GM12878 (cell line): ENCODE measurements around the gene CRTC1. TPM values are rescaled to one million over a fixed set of nuclear protein-coding genes. Genes with fewer than 3 reads are reported as not detected.

Source experiments
- ATAC-seq: fragments of 200-7000 bp; cut with Tn5 transposase; 3 replicates; pipeline ENCODE4 v1.9.1; 2020; ENCODE audit warnings: mild to moderate bottlenecking, moderate library complexity
- BruUV-seq: library from RNA; stranded (reverse); fragments of 400-500 nt; replicated peaks from 2 replicates; lab custom pipeline; 2021; lab: Mats Ljungman, UMichigan
- CTCF ChIA-PET: fragments of 300-600 bp; sonication (Branson Sonifier 250); formaldehyde crosslinking; extraction: SDS; loops from one replicate; lab custom pipeline; 2021; ENCODE audit warnings: inconsistent platforms; lab: Yijun Ruan, JAX
- POLR2A ChIA-PET: fragments of 350-600 bp; formaldehyde crosslinking; extraction: SDS; loops from one replicate; lab custom pipeline; 2021; ENCODE audit warnings: inconsistent platforms; lab: Charles Lee
- RAD21 ChIA-PET: fragments of 300-600 bp; sonication (Branson Sonifier 250); formaldehyde crosslinking; loops from one replicate; lab custom pipeline; 2023; ENCODE audit warnings: antibody characterized with exemption; ENCODE audit not compliant: unreplicated experiment; lab: Charles Lee
- SMC1A ChIA-PET: fragments of 300-600 bp; sonication (Branson Sonifier 250); formaldehyde crosslinking; loops from one replicate; lab custom pipeline; 2023; ENCODE audit not compliant: unreplicated experiment, uncharacterized antibody; lab: Charles Lee
- DNase-seq: peaks from one replicate; pipeline ENCODE4 v3.0.0-alpha.2; 2011; ENCODE audit warnings: low read depth, low spot score
- FAIRE-seq: peaks from 3 replicates; lab custom pipeline; 2011; peaks lifted over from hg19 to GRCh38; lab: Jason Lieb, UNC
- H2AFZ ChIP-seq: 2 replicates; pipeline ENCODE4 v1.6.0; 2011; ENCODE audit warnings: low read depth, low read length, control low read depth; ENCODE audit not compliant: control insufficient read depth
- H3K27ac ChIP-seq: 2 replicates; pipeline ENCODE4 v1.5.1; 2011; ENCODE audit warnings: control low read depth; ENCODE audit not compliant: control insufficient read depth, insufficient read depth
- H3K27me3 ChIP-seq, 2 experiments: replicated peaks in 1 of 2; 2 replicates each; pipeline versions ENCODE4 v1.6.0 to v1.6.1; 2011; ENCODE audit warnings: low read length in 1 of 2; ENCODE audit not compliant: control insufficient read depth in 2 of 2, insufficient read depth in 2 of 2
- H3K36me3 ChIP-seq, 2 experiments: 2 replicates each; pipeline ENCODE4 v1.5.1; 2011; ENCODE audit warnings: low read length in 1 of 2; ENCODE audit not compliant: control insufficient read depth in 2 of 2, insufficient read depth in 2 of 2
- H3K4me1 ChIP-seq: 2 replicates; pipeline ENCODE4 v1.6.1; 2011; ENCODE audit warnings: mild to moderate bottlenecking, low read length, moderate library complexity, mixed read lengths; ENCODE audit not compliant: control insufficient read depth, insufficient read depth
- H3K4me2 ChIP-seq: 2 replicates; pipeline ENCODE4 v1.6.0; 2011; ENCODE audit warnings: control low read depth; ENCODE audit not compliant: control insufficient read depth, insufficient read depth
- H3K4me3 ChIP-seq: fragments of 200-600 bp; sonication (generic); 2 replicates; pipeline ENCODE4 v1.5.1; 2016
- H3K79me2 ChIP-seq: 2 replicates; pipeline ENCODE4 v1.6.0; 2011; ENCODE audit warnings: low read length; ENCODE audit not compliant: control insufficient read depth, insufficient read depth
- H3K9ac ChIP-seq: 2 replicates; pipeline ENCODE4 v1.8.0; 2011; ENCODE audit warnings: low read length, control low read depth, mixed read lengths; ENCODE audit not compliant: control insufficient read depth, insufficient read depth
- H3K9me3 ChIP-seq: replicated peaks from 3 replicates; pipeline ENCODE4 v1.5.1; 2011; ENCODE audit warnings: mild to moderate bottlenecking, low read length; ENCODE audit not compliant: control insufficient read depth, insufficient read depth
- H4K20me1 ChIP-seq: 2 replicates; pipeline ENCODE4 v1.6.0; 2011; ENCODE audit not compliant: control insufficient read depth, insufficient read depth
- CBFB ChIP-seq: IDR thresholded peaks from 2 replicates; pipeline ENCODE4 v1.6.1; 2016; ENCODE audit warnings: antibody characterized with exemption, low read depth
- CBX5 ChIP-seq: sonication (generic); IDR thresholded peaks from 2 replicates; pipeline ENCODE4 v1.6.1; 2016; ENCODE audit warnings: low read depth, moderate library complexity, mild to moderate bottlenecking, inconsistent platforms
- WGBS: methylation state at CpG from one replicate; pipeline ENCODE4 v1.1.6; 2016; ENCODE audit warnings: low lambda C conversion rate; ENCODE audit not compliant: insufficient replicate concordance, insufficient coverage; ENCODE audit errors: missing lambda C conversion rate; 5-methylcytosine and 5-hydroxymethylcytosine counted together
- in situ Hi-C: fragments of 300-500 bp; cut with MboI; formaldehyde crosslinking; loops from 9 replicates; pipeline ENCODE4 v1.14.3; 2018; ENCODE audit warnings: mixed read lengths
- intact Hi-C: fragments of 100-400 bp; cut with micrococcal nuclease; formaldehyde crosslinking; loops from one replicate; pipeline ENCODE4 v1.14.2; 2022; ENCODE audit not compliant: unreplicated experiment
- polyA plus RNA-seq, 11 experiments: library from polyadenylated mRNA; depleted of rRNA in 4 of 11; unstranded in 6 of 11; stranded (reverse) in 5 of 11; fragments of >200 nt; fragmentation: Nextera tagmentation in 4 of 11; fragmentation: Illumina TruSeq in 1 of 11; extraction: Ambion mirVana in 4 of 11; extraction: Trizol in 1 of 11; gene quantifications; 1 replicate in 1 of 11; 2 replicates in 10 of 11; pipeline versions ENCODE4 v1.2.1 to v1.2.3, GENCODE V29; 2011 to 2016; ENCODE audit warnings: inconsistent platforms in 2 of 11, missing spikeins in 2 of 11, low read depth in 1 of 11
- total RNA-seq, 4 experiments: library from RNA; depleted of rRNA in 3 of 4; stranded (reverse); fragments of >200 nt in 3 of 4; fragmentation: Illumina TruSeq in 1 of 4; extraction: Trizol in 1 of 4; gene quantifications; 2 replicates each; pipeline versions ENCODE4 v1.2.1 to v1.2.3, GENCODE V29; 2013 to 2021
- TF ChIP-seq, protein P1 (sequence below): fragments of 450-650 bp; conservative IDR thresholded peaks from 2 replicates; pipeline ENCODE4 v1.6.1; 2017; ENCODE audit warnings: mild to moderate bottlenecking, moderate library complexity
- TF ChIP-seq, protein P2 (sequence below), 3 experiments: IDR thresholded peaks in 2 of 3; conservative IDR thresholded peaks in 1 of 3; 2 replicates each; pipeline ENCODE4 v1.5.1; 2011; ENCODE audit warnings: low read depth in 3 of 3, low read length in 3 of 3, mild to moderate bottlenecking in 3 of 3, control low read depth in 2 of 3, moderate library complexity in 2 of 3, inconsistent platforms in 1 of 3, mixed read lengths in 1 of 3; ENCODE audit not compliant: control insufficient read depth in 2 of 3, insufficient read depth in 1 of 3; ENCODE audit errors: extremely low read depth in 1 of 3

Gene CRTC1
- total and polyA plus RNA-seq, 10 of the 15 experiments (the other 5 are each of a cell fraction or from before 2014, with no cell fraction given) = 0.02 to 4.6 (median 1.1) TPM; not detected in 1

DNA sequence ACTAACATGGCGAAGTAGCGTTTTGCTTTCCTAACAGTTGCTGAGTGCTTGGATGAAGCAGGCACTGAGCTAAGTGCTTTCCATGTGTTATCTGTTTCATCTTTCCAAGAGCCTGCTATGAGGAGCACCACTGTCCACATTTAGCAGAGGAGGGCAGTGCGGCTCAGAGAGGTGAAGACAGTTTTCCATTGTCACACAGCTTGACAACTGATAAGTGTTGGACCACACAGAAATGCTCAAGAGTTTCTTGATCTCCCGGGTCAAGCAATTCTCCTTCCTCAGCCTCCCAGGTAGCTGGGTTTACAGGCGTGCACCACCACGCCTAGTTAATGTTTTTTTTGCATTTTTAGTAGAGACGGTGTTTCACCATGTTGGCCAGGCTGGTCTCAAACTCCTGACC, 6.8 kb upstream of the CRTC1 start:
- Histone ChIP-seq H3K4me1 (no peaks in the 10 kb centered on the region; the same call in 1 of the 2 replicates), H3K36me3 (no peaks in the 10 kb centered on the region), H3K27me3 (no peaks in the 10 kb centered on the region), H2AFZ (no peak overlapping the region), H3K9ac (no peak overlapping the region)
- DNase-seq (no peak), FAIRE-seq (no peak), ATAC-seq (no peak)
- intact Hi-C loops = loop anchor here (2.0 kb wide), 1 partner anchor 82 kb away; no protein-coding TSS in a partner anchor
- BruUV-seq = no TSS peak
- POLR2A ChIA-PET = no interaction called here
- TF ChIP-seq CBFB (no peak), CBX5 (no peak)
- TF ChIP-seq, protein P1, sequence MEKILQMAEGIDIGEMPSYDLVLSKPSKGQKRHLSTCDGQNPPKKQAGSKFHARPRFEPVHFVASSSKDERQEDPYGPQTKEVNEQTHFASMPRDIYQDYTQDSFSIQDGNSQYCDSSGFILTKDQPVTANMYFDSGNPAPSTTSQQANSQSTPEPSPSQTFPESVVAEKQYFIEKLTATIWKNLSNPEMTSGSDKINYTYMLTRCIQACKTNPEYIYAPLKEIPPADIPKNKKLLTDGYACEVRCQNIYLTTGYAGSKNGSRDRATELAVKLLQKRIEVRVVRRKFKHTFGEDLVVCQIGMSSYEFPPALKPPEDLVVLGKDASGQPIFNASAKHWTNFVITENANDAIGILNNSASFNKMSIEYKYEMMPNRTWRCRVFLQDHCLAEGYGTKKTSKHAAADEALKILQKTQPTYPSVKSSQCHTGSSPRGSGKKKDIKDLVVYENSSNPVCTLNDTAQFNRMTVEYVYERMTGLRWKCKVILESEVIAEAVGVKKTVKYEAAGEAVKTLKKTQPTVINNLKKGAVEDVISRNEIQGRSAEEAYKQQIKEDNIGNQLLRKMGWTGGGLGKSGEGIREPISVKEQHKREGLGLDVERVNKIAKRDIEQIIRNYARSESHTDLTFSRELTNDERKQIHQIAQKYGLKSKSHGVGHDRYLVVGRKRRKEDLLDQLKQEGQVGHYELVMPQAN = no peak
- TF ChIP-seq, protein P2, sequence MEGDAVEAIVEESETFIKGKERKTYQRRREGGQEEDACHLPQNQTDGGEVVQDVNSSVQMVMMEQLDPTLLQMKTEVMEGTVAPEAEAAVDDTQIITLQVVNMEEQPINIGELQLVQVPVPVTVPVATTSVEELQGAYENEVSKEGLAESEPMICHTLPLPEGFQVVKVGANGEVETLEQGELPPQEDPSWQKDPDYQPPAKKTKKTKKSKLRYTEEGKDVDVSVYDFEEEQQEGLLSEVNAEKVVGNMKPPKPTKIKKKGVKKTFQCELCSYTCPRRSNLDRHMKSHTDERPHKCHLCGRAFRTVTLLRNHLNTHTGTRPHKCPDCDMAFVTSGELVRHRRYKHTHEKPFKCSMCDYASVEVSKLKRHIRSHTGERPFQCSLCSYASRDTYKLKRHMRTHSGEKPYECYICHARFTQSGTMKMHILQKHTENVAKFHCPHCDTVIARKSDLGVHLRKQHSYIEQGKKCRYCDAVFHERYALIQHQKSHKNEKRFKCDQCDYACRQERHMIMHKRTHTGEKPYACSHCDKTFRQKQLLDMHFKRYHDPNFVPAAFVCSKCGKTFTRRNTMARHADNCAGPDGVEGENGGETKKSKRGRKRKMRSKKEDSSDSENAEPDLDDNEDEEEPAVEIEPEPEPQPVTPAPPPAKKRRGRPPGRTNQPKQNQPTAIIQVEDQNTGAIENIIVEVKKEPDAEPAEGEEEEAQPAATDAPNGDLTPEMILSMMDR (IDR thresholded peaks at IDR 0.05 in 2 of 3, conservative IDR thresholded peaks at IDR 0.05 in 1 of 3; ENCODE audit: control insufficient read depth in 2 of 3, extremely low read depth in 1 of 3, insufficient read depth in 1 of 3, low read depth in 3 of 3, low read length in 3 of 3) = no peak
- TF ChIP-seq, all 136 proteins: peak for 0
- Histone ChIP-seq H4K20me1 (no peaks in the 10 kb centered on the region), H3K79me2 (no peaks in the 10 kb centered on the region), H3K4me2 (no peak overlapping the region), H3K27ac (no peak overlapping the region), H3K4me3 (no peak overlapping the region), H3K9me3 (no peaks in the 10 kb centered on the region)
- CTCF ChIA-PET = interaction anchor here (0.9 to 2.1 kb wide), 8 partner anchors 87 to 242 kb away, joined by 3 to 8 read pairs (median 4); partner anchors contain the start of gene REX1BD
- RAD21 ChIA-PET = interaction anchor here (0.8 to 1.4 kb wide), 4 partner anchors 83 to 226 kb away, joined by 3 to 5 read pairs (median 4); no protein-coding TSS in a partner anchor
- WGBS = 88% methylated on average over 7 of the region's 7 CpGs
- SMC1A ChIA-PET = interaction anchor here (0.9 to 1.8 kb wide), 3 partner anchors 9 to 170 kb away, joined by 3 to 6 read pairs (median 4); no protein-coding TSS in a partner anchor
- in situ Hi-C loops = loop anchor here (10.0 kb wide), 1 partner anchor 222 kb away; no protein-coding TSS in a partner anchor
